Spleen (tissue), 11 donors: ENCODE results near the gene CIAO3. TPM values are rescaled to one million over a fixed set of nuclear protein-coding genes. Genes with fewer than 3 reads are reported as not detected.

ENCODE experiments used
- DNase-seq: peaks from one replicate; pipeline ENCODE4 v3.0.0-alpha.2; 2020
- H3K27ac ChIP-seq, 8 donors: fragments of 200-600 bp; sonication (generic) in 7 of 8; 1 replicate in 4 of 8; 2 replicates in 4 of 8; pipeline versions ENCODE4 v1.5.0 to v1.8.0; 2016 to 2021; ENCODE audit warnings: inconsistent platforms in 4 of 8, mild to moderate bottlenecking in 4 of 8, moderate library complexity in 1 of 8
- H3K27me3 ChIP-seq, 7 donors: fragments of 200-600 bp; sonication (generic) in 6 of 7; replicated peaks in 1 of 7; 1 replicate in 4 of 7; 2 replicates in 3 of 7; pipeline versions ENCODE4 v1.5.0 to v1.8.0; 2016 to 2021; ENCODE audit warnings: inconsistent platforms in 3 of 7, mild to moderate bottlenecking in 1 of 7
- H3K36me3 ChIP-seq, 6 donors: fragments of 200-600 bp; sonication (generic) in 5 of 6; 1 replicate in 4 of 6; 2 replicates in 2 of 6; pipeline versions ENCODE4 v1.5.0 to v1.8.0; 2016 to 2021; ENCODE audit warnings: inconsistent platforms in 2 of 6
- H3K4me1 ChIP-seq, 6 donors: fragments of 200-600 bp; sonication (generic) in 5 of 6; 1 replicate in 3 of 6; 2 replicates in 3 of 6; pipeline versions ENCODE4 v1.5.0 to v1.8.0; 2016 to 2021; ENCODE audit warnings: inconsistent platforms in 3 of 6
- H3K4me3 ChIP-seq, 8 donors: fragments of 200-600 bp; sonication (generic) in 7 of 8; 1 replicate in 4 of 8; 2 replicates in 4 of 8; pipeline versions ENCODE4 v1.5.0 to v1.8.0; 2016 to 2021; ENCODE audit warnings: inconsistent platforms in 4 of 8, mild to moderate bottlenecking in 4 of 8, moderate library complexity in 2 of 8
- H3K9me3 ChIP-seq, 8 donors: fragments of 200-600 bp; sonication (generic) in 7 of 8; 1 replicate in 4 of 8; 2 replicates in 4 of 8; pipeline versions ENCODE4 v1.5.0 to v1.8.0; 2016 to 2021; ENCODE audit warnings: inconsistent platforms in 4 of 8
- CTCF ChIP-seq, 11 experiments: fragments of 200-600 bp in 7 of 11; fragments of 450-650 bp in 4 of 11; sonication (generic) in 4 of 11; IDR thresholded peaks in 8 of 11; conservative IDR thresholded peaks in 3 of 11; 1 replicate in 7 of 11; 2 replicates in 4 of 11; pipeline versions ENCODE4 v1.4.0 to v1.8.0; 2016 to 2021; ENCODE audit warnings: antibody characterized with exemption in 11 of 11, inconsistent platforms in 4 of 11, mild to moderate bottlenecking in 1 of 11
- POLR2A ChIP-seq, 3 donors: fragments of 450-650 bp; IDR thresholded peaks; one replicate each; pipeline ENCODE4 v1.5.1; 2017; ENCODE audit warnings: antibody characterized with exemption in 3 of 3, mild to moderate bottlenecking in 1 of 3
- POLR2AphosphoS5 ChIP-seq, 3 donors: sonication (generic); formaldehyde crosslinking; IDR thresholded peaks; one replicate each; pipeline ENCODE4 v1.5.1; 2017; ENCODE audit warnings: antibody characterized with exemption in 3 of 3
- WGBS, 5 donors: extraction: QIAGEN DNeasy Blood & Tissue Kit in 3 of 5; methylation state at CpG; one replicate each; pipeline versions ENCODE4 v1.1.5 to v1.1.7; 2013 to 2018; 5-methylcytosine and 5-hydroxymethylcytosine counted together
- intact Hi-C: fragments of 100-400 bp; cut with DNase I; formaldehyde crosslinking; loops from one replicate; pipeline ENCODE4 v1.15.0; 2023; ENCODE audit warnings: low total_unique reads
- polyA plus RNA-seq, 3 donors: library from polyadenylated mRNA; stranded (reverse); fragments of 200-250 nt; gene quantifications; one replicate each; pipeline ENCODE4 v1.2.1, GENCODE V29; 2013
- total RNA-seq, 7 donors: library from RNA; depleted of rRNA in 3 of 7; stranded (reverse); fragments of >200 nt in 3 of 7; fragmentation: NEBNext Ultra II Directional in 4 of 7; extraction: Animal tissue kit (Norgen Biotek cat#: 25700) in 4 of 7; gene quantifications; one replicate each; pipeline versions ENCODE4 v1.1.0 to v1.2.1, GENCODE V29; 2016 to 2021
- donor health status: healthy with polysubstance abuse.
- donor health status: DM: no; HTN: no; CAD: no; lungs with moderate emphysema.
- donor health status: DM: no; HTN: no; CAD: no.
- donor health status: Bipolar disorder and iron deficiency.
- donor health status: healthy.
- donor health status: DM: no; HTN: no; CAD: no.
- donor health status: DM: yes; HTN: yes; CAD: no.

CIAO3 gene
- total and polyA plus RNA-seq, 10 donors, result 24.9 to 80.4 (median 39.4) TPM

GRCh38 chr16:734208-734980 is 6.4 kb downstream of the CIAO3 start:
- Histone ChIP-seq H3K27me3 (peaks cover 0 to under 1% (median 0%) of the 10 kb centered on the region in 7 donors), H3K4me1 (peaks cover 0 to 30% (median 4%) of the 10 kb centered on the region in 6 donors), H3K36me3 (peaks cover 0 to 100% (median 62%) of the 10 kb centered on the region in 6 donors), H3K9me3 (no peaks in the 10 kb centered on the region), H3K4me3 (no peak overlapping the region), H3K27ac (no peak overlapping the region)
- intact Hi-C loops, result no loop called here
- no peak for DNase-seq
- no peak for TF ChIP-seq CTCF (IDR thresholded peaks at IDR 0.05 in 8 of 11, conservative IDR thresholded peaks at IDR 0.05 in 3 of 11)
- no peak for TF ChIP-seq POLR2A (IDR thresholded peaks at IDR 0.05)
- TF ChIP-seq POLR2AphosphoS5 (IDR thresholded peaks at IDR 0.05), result no peak
- WGBS, 5 donors, result 92 to 97% (median 94%) methylated on average over 43 to 49 of the region's 49 CpGs

- peaks cover 0 to 8% (median 0%) of the 10 kb centered on the region in 7 donors for H3K27me3 ChIP-seq
- peak; percentile 75 for DNase-seq
- TF ChIP-seq CTCF (IDR thresholded peaks at IDR 0.05 in 8 of 11, conservative IDR thresholded peaks at IDR 0.05 in 3 of 11) (peak in 5 of 11 experiments; percentile 12 to 59 (median 26)), POLR2AphosphoS5 (IDR thresholded peaks at IDR 0.05) (peak in 1 of 3 donors; percentile 57), POLR2A (IDR thresholded peaks at IDR 0.05) (no peak)
- no peak overlapping the region for H3K27ac ChIP-seq
- peaks cover 0 to 97% (median 62%) of the 10 kb centered on the region in 6 donors for H3K36me3 ChIP-seq
- 78 to 91% (median 87%) methylated on average over 19 to 34 of the region's 34 CpGs for WGBS, 5 donors
- intact Hi-C loops, result no loop called here
- peaks cover 0 to 28% (median 8%) of the 10 kb centered on the region in 6 donors for H3K4me1 ChIP-seq
- no peaks in the 10 kb centered on the region for H3K9me3 ChIP-seq
- H3K4me3 ChIP-seq, result no peak overlapping the region
These were observed 7.2 kb downstream of the CIAO3 start for GRCh38 chr16:733382-734207.

- 90 to 98% (median 92%) methylated on average over 6 to 13 of the region's 13 CpGs for WGBS, 5 donors
- H3K36me3 ChIP-seq, result peaks cover 0 to 90% (median 61%) of the 10 kb centered on the region in 6 donors
- intact Hi-C loops, result no loop called here
- H3K9me3 ChIP-seq, result no peaks in the 10 kb centered on the region
- H3K27ac ChIP-seq, result no peak overlapping the region
- no peak for DNase-seq
- peaks cover 0 to 15% (median 3%) of the 10 kb centered on the region in 7 donors for H3K27me3 ChIP-seq
- TF ChIP-seq CTCF (IDR thresholded peaks at IDR 0.05 in 8 of 11, conservative IDR thresholded peaks at IDR 0.05 in 3 of 11), result peak in 2 of 11 experiments; percentile 1 to 27
- TF ChIP-seq POLR2A (IDR thresholded peaks at IDR 0.05), result no peak
- no peak overlapping the region for H3K4me3 ChIP-seq
- peaks cover 0 to 31% (median 14%) of the 10 kb centered on the region in 6 donors for H3K4me1 ChIP-seq
These were observed 7.9 kb downstream of the CIAO3 start for GRCh38 chr16:732936-733335.
